HG02763 (cell line): ENCODE results near the gene CDK11B.
"Not testable (repeated sequence)": the region's sequence is repeated elsewhere in the genome, so short reads cannot be mapped to it uniquely, and the experiment has no call there.

Experiments used
- ATAC-seq: cut with Tn5 transposase; IDR thresholded peaks from one replicate; pipeline ENCODE4 v1.9.1; 2021; ENCODE audit warnings: mild to moderate bottlenecking, moderate library complexity; ENCODE audit not compliant: unreplicated experiment

CDK11B gene

DNA sequence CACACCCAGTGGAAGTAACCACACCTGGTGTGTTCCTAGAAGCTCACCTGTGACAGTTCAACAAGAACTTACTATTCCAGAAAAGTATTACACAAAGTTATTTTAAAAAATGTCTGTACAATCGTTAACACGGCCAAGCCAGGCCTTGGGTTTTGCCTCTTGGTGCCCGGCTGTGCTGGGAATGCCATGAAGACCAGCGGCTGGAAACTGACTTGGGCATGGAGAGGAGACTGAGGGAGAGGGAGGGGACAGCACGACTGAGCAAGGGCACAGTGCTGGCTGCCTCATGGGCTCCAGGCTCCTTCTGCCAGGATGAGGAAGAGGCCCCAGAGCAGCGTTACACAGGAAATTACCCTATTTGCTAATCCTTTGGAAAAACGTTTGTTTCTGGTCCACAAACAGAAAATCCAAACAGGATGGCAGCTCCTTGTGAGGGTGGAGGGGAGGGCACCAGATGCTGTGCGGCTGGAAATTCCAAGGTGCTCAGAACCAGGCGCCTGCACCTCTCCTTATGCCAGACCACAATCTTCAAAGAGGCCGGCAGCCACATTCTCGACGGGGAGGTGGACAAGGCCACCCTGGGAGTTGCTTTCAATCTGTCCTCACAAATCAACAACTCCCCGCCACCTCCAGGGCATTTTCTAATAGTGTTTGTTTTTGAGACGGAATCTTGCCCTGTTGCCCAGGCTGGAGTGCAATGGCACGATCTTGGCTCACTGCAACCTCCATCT is 4.2 kb upstream of the CDK11B start:
- not testable (repeated sequence) for ATAC-seq

DNA sequence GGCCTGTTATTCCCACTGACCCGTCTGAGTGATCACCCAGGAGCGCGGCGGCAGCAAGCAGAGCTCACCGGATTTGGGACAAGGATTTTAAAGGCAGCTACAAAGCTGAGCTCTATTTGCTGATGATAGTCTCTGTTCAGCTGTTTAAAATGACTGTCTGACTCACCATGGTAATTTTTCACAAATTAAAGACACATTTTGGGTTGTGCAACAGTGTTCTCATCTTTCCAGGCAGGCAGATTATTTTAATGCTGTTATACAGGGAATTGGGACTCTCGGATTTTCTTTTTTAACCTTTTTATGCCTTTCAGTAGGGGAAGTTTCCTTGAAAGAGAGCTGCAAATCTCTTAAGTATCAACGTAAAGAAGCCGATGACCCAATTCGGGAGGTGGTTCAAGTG is 3.6 kb upstream of the CDK11B start:
- not testable (repeated sequence) for ATAC-seq

DNA sequence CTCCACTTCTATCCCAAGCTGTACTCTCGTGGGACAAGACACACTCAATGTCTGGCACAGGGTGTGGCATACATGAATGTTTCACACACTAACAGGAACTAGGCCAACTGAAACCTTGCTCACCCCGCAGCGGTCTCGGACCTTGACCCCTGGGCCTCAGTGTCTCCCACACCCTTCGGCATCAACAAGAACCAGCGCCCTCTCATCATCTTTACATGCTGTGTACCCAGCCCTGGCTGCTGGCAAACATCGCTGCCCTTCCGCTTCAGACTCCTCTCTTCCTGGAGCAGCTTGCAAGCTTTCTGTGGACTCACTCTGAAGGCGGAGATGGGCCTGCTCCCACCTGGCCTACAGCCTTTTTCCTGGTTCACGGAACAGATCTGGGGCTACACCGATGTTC is 10.5 kb downstream of the CDK11B start:
- not testable (repeated sequence) for ATAC-seq

DNA sequence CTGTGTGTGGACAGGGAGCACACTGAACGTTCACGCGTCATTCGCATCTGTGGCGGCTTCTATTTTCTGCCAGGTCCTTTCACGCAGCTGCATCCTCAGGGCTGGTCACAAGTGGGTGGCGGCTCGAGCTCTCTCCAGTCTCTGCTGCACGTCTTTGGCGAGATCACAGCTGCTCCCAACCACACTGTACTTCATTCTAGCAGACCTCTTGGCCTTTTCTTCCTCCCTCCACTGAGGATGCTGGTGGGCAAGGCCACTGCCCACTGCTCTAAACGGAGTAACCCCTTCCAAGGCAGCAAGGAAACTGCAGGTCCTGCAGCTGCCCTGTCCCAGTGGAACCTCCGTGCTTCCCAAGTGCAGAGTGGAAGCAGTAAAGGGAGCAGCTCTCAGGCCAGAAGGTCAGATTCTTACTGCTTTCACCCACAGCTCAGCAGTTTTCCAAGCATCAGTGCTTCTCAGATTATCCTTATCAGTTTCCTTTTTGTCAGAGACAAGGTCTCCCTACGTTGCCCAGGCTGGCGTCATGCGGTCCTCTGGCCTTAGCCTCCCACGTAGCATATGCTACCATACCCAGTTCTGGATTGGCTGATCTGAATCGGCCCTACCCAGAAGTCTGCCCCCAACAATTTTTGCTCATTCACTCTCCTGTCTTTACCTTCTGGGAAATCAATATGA is 11.1 kb downstream of the CDK11B start:
- not testable (repeated sequence) for ATAC-seq

DNA sequence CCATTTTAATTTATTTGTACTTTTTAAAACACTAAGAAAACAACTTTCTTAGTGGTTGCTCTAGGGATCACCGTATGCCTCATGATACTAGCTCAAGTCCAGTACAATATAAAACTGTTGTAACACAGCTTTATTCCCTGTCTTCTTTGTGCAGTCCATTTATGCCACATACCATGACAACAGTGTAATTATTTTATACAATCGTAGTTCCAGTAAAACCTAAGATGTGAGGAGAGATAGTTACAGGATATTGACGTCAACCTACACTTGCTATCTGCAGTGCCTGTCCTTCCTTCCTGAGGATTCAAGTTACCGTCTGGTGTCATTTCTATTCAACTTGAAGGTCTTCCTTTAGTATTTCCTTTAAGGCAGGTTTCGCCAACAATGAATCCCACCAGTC is 12.5 kb downstream of the CDK11B start:
- not testable (repeated sequence) for ATAC-seq

DNA sequence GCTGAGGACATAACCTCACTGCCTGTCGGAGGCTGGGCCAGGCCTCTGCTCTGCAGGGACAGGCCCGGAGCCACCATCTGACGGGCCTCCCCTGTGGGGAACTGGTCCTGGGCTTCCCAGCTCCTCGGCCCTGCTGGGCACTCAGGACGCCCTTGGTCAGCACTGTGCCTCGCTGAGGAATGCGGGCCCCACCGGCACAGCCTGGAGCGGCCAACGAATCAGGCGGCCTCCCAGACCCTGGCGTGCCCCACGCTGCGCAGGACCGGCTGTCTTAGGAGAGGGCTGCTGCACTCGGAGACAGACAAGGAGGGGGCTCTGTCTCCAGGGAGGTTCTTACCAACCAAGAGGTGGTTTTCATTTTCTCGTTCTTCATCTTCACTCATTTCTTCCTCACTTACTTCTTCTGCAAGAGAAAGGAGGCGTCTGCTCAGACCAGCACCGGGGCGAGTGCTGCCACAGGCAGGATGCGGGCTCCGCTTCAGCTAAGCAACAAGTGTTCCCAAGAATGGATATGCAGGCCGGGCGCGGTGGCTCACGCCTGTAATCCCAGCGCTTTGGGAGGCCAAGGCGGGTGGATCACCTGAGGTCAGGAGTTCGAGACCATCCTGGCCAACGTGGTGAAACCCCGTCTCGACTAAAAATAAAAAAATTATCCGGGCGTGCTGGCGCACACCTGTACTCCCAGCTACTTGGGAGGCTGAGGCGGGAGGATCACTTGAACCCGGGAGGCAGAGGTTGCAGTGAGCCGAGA is 17.9 kb downstream of the CDK11B start:
- ATAC-seq, result not testable (repeated sequence)

DNA sequence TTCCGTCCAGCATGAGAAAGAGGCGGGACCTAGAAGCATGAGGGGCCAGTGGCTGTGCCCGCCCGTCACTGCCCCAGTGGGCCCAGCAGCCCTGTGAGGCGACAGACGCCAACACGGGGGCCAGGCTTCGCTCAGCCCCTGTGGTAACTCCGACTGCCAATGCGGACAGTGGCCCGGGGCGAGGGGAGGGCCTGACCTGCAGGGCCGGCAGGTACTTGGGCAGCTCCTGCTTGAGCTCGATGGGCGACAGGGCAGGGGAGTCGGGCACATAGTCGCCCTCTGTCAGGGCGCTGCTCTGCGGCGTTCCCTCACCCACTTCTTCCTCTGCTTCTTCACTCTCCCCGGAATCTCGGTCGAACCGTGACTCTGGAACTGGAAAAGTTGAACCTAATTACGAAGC is 18.7 kb downstream of the CDK11B start:
- not testable (repeated sequence) for ATAC-seq

DNA sequence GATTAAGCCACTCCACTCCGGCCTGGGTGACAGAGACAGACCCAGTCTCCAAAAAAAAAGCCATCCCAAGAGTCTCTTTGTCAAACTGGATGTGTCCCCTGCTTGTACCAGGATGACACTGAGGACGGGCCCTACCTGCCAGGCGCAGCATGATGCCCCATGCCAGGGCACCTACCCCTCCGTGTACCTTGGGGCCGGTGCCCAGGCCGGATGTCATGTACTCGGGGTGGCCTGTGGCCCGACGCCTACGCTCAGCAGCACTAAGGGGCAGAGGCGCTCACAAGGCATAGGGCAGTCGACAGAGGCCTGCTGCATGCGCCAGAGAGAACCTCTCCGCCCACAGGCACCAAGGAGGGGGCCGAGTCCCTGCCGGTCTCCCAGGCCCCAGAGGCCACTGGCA is 19.4 kb downstream of the CDK11B start:
- ATAC-seq, result not testable (repeated sequence)

DNA sequence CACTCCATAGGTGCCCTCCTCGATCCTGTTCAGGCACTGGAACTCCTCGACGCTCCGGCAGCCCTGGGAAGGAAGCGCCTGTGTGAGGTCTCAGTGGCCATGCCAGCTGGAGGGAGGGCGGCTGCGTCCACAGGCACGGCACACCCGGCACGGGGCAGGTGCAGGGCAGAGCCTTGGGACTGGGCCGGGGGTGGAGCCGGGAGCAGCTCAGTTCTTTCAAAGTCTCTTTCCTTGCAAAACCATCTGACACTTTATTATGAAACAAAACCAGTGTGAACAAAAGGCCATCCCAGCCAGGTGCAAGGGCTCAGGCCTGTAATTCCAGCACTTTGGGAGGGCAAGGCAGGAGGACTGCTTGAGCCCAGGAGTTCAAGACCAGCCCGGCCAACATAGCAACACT is 20.3 kb downstream of the CDK11B start:
- ATAC-seq, result not testable (repeated sequence)

DNA sequence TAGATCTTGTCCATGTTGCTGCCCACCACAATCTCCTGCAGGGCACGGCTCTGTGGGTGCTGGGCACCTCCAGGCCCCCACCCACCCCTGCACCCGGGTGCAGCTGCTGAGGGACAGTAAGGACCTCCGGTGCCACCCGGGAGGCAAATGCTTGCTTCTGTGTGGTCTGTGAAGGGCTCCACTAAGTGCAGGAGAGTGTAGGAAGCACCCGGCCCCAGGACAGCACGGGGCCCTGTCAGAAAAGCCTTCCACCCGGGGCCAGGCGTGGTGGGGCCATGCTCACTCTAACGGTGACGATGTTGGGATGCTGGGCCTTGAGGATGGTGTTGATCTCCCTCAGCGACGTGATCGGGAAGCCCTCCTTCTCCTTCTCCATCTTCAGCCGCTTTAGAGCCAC is 21.3 kb downstream of the CDK11B start:
- not testable (repeated sequence) for ATAC-seq

DNA sequence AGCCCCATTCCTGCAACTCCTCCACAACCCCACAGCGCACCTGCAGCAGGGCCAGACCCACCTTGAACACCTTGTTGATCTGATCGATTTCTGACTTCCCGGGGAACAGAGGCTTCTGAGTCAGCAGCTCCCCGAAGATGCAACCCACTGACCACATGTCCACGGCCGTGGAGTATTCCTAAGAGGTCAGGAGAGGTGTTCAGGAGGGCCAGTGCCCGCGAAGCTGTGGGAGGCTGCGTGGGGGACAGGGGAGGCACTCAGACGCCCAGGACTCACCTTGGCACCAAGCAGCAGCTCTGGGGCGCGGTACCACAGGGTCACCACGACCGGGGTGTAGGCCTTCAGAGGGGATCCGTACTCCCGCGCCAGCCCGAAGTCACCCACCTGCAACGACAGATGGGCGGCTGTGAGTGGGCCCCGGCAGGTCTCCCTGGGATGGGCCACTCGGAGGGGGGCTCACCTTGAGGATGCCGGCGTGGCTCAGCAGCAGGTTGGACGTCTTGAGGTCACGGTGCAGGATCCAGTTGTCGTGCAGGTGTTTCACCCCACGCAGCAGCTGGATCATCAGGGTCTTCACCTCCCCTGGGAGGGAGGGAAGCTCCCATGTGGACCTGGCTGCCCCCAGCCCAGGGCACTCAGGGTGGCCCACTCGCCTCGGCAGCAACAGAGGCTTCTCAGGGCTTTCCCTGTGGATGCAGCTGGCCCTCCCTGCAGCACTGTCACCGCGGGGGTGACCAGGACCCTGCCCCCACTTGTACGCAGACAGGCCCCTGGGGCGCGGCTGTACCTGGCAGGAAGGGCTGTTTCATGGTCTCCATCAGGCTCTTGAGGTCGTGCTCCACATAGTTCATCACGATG is 22.0 kb downstream of the CDK11B start:
- ATAC-seq, result not testable (repeated sequence)

DNA sequence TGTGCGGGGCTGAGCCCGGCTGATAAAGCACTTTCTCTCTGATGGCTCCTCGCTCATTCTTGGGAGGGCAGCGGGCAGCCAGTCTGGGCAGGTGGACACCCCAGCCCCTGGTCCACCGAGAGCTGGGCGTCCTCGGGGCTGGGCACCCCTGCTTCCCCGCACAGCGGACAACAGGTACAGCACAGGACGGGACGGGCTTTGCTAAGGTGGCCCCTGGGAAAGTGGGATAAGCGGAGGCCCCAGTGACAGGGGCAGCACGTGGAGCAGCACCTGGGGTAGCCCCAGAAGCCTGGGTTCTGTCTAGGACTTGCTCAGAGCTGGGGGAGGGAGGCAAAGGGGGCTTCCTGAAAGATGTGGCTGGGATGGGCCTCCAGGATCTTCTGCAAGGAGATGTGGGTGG is 24.2 kb downstream of the CDK11B start:
- ATAC-seq, result not testable (repeated sequence)

DNA sequence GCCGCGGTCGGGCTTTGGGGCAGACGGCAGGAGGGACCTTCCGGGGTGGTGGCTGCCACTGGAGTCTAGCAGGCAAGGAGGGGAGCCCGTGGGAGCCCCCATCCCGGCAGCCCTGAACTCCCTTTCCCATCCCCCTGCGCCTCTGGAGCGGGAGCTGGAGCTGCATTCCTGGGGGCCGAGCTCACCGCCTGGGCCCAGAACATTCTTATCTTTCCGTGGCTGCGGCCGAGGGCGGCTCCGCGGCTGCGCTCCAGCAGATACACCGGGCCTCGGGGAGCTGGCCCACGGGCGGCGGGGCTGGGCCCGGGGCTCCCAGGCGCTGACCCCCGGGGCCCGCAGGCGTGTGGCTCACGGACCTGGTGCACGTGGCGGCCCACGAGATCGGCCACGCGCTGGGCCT is 25.4 kb downstream of the CDK11B start:
- ATAC-seq, result not testable (repeated sequence)

DNA sequence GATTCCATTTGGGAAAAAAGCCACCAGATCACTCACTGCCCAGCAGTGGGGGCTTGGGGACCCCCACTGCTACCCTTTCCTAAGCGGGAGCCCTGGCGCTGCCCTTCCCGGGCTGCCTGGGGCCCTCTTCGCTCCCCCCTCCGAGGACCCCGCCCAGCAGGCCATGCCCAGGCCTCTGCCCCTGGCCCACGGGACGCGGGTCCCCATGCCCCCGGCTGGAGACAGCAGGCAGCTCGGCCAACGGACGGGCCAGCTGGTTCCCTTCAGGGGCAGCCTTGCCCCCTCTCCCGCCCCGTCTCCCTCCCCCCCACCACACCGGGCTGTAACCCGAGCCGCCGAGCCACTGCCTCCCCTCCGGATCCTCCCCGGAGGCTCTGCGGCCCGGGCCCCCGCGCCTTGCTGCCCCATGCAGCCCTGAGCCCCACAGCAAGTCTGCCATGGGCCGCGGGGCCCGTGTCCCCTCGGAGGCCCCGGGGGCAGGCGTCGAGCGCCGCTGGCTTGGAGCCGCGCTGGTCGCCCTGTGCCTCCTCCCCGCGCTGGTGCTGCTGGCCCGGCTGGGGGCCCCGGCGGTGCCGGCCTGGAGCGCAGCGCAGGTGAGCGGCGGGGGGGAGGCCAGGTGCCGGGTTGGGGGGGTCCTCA is 26.9 kb downstream of the CDK11B start, which contains the start of gene MMP23B:
TSS of gene MMP23B (plus strand) at position 392 of the 639 bp plus-strand sequence. CDS start at position 438, 46 bp downstream.
- ATAC-seq, result no peak

DNA sequence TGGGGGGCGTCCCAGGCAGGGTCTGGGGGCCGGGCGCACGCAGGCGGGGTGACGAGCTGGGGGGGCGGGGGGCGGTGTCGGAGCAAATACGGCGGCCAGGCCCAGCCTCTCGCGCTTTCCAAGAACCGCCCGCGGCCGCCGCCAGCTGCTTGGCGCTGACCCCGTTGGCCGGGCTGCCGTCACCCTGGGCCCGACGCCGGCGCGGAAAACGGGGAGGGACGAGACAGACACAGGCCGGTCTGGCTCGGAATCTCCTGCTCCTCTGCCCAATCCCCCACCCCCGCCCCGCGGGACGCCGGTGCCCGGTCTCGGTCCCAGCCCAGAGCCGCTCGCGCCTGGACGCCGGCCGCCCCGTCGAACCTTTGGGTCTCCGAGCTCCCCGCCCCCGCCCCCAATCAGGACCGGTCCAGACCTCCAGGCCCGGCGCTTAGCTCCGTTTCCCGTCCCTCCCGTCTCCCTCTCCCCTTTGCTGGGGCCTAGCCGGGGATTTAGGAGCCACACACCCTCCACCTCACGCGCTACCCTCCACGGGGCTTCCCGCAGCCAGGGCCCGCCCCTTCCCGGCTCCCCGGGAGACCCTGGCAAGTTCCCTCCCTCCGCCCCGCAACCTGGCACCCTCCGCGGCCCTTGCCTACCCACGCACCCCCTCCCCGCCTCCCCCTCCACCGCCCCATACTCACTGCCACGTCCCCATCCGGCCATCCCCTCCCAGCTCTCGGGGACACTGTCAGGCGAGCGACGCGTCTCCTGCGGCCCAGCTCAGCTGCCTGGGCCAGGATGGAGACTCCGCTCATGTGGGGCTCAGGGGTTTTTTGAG is 27.6 kb downstream of the CDK11B start:
- no peak for ATAC-seq

DNA sequence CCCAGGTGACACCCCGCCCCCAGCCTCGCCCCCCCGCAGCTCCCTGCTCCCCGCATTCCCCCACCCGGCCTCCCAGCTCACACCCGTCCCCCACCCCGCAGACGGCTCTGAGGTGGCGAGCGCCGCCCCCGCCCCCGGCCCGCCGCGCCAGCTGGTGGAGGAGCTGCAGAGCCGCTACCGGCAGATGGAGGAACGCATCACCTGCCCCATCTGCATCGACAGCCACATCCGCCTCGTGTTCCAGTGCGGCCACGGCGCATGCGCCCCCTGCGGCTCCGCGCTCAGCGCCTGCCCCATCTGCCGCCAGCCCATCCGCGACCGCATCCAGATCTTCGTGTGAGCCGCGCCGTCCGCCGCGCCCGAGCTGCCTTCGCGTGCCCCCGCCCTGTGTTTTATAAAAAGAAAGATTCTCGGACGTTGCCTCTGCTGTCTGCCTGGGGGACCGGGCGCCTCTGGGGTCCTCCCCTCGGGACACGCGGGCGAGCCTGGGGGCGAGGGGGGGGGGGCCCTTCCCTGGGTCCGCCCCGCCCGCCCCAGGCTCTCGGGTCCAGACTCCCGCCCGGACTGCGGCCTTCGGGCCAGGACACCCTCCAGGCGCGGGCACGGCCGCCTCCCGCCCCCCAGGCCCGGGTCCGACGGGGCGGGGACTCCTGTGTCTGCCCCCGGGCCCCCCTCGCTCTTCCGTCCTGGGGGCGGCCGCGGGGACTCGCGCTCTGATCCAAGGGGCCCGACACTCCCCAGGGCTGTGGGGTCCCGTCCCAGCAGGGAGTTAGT is 28.4 kb downstream of the CDK11B start:
- peak; percentile 52 for ATAC-seq

DNA sequence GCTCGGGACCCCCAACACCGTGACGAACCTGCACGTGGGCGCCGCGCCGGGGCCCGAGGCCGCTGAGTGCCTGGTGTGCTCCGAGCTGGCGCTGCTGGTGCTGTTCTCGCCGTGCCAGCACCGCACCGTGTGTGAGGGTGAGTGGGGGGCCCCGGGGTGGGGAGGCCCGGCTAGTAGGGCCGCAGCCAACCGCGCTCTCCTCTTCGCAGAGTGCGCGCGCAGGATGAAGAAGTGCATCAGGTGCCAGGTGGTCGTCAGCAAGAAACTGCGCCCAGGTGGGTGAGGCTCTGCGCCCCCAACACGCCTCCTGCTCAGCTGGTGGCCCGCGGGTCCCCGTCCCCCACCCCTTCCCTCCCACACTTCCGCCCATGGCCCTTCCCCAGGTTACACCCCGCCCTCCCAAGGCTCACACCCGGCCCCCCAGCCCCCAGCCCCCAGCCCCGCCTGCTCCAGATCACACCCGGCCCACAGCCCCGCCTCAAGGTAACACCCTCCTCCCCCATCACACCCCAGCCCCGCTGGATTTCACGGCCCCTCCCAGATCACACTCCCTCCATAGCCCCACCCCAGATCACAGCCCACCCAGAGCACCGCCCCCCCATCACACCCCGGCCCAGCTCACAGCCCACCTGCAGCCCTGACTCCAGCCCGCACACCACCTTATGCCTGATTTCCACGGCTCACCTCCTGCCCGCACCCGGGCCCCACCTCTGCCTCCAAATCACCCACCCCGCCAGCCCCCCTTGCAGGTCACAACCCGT is 29.2 kb downstream of the CDK11B start:
- no peak for ATAC-seq
